H9 (cell line): ENCODE data around the gene PDE3A. TPM values are rescaled to one million over a fixed set of nuclear protein-coding genes. Genes with fewer than 3 reads are reported as not detected.

Experiments
- DNase-seq: peaks from one replicate; pipeline ENCODE4 v3.0.0-alpha.2; 2017
- H2AFZ ChIP-seq: one replicate; pipeline ENCODE4 v1.6.1; 2013; ENCODE audit warnings: mild to moderate bottlenecking, low read length, control low read depth, moderate library complexity
- H2AK5ac ChIP-seq: 2 replicates; pipeline ENCODE4 v1.6.1; 2013; ENCODE audit warnings: low read length, control low read depth, mixed read lengths; ENCODE audit not compliant: insufficient read length
- H2BK120ac ChIP-seq: one replicate; pipeline ENCODE4 v1.6.1; 2013; ENCODE audit warnings: low read depth, mild to moderate bottlenecking, low read length, control low read depth, inconsistent platforms; ENCODE audit not compliant: poor library complexity, severe bottlenecking
- H2BK12ac ChIP-seq: 2 replicates; pipeline ENCODE4 v1.6.1; 2013; ENCODE audit warnings: low read length, control low read depth, mixed read lengths, low read depth; ENCODE audit not compliant: insufficient read length
- H2BK15ac ChIP-seq: 2 replicates; pipeline ENCODE4 v1.6.1; 2013; ENCODE audit warnings: low read depth, low read length, control low read depth
- H2BK20ac ChIP-seq: one replicate; pipeline ENCODE4 v1.6.1; 2013; ENCODE audit warnings: low read depth, mild to moderate bottlenecking, low read length, control low read depth, inconsistent platforms; ENCODE audit not compliant: poor library complexity, severe bottlenecking
- H2BK5ac ChIP-seq: 2 replicates; pipeline ENCODE4 v1.6.1; 2013; ENCODE audit warnings: low read length, control low read depth, mixed read lengths; ENCODE audit not compliant: insufficient read length
- H3K14ac ChIP-seq: 2 replicates; pipeline ENCODE4 v1.6.1; 2013; ENCODE audit warnings: low read length, control low read depth; ENCODE audit not compliant: insufficient read depth
- H3K18ac ChIP-seq: 2 replicates; pipeline ENCODE4 v1.6.1; 2013; ENCODE audit warnings: low read depth, mild to moderate bottlenecking, mixed read lengths, low read length, control low read depth; ENCODE audit not compliant: insufficient read length
- H3K23ac ChIP-seq: 2 replicates; pipeline ENCODE4 v1.6.1; 2013; ENCODE audit warnings: low read length, control low read depth, mixed read lengths, low read depth; ENCODE audit not compliant: insufficient read length
- H3K23me2 ChIP-seq: 2 replicates; pipeline ENCODE4 v1.6.1; 2013; ENCODE audit warnings: low read depth, mild to moderate bottlenecking, mixed read lengths, low read length, control low read depth; ENCODE audit not compliant: insufficient read length, poor library complexity, severe bottlenecking
- H3K27ac ChIP-seq: 2 replicates; pipeline ENCODE4 v1.5.1; 2013; ENCODE audit warnings: low read length, control low read depth, mixed read lengths, low read depth; ENCODE audit not compliant: insufficient read length
- H3K27me3 ChIP-seq: 2 replicates; pipeline ENCODE4 v1.6.1; 2013; ENCODE audit warnings: low read length, control low read depth, inconsistent platforms; ENCODE audit not compliant: insufficient read depth
- H3K4ac ChIP-seq: 2 replicates; pipeline ENCODE4 v1.6.1; 2013; ENCODE audit warnings: low read depth, mild to moderate bottlenecking, control low read depth, inconsistent platforms, low read length, moderate library complexity
- H3K4me1 ChIP-seq: 2 replicates; pipeline ENCODE4 v1.6.1; 2013; ENCODE audit warnings: low read length, control low read depth, inconsistent platforms; ENCODE audit not compliant: insufficient read depth
- H3K4me2 ChIP-seq: 2 replicates; pipeline ENCODE4 v1.6.1; 2013; ENCODE audit warnings: low read length, control low read depth, mixed read lengths; ENCODE audit not compliant: insufficient read length, insufficient read depth
- H3K56ac ChIP-seq: 2 replicates; pipeline ENCODE4 v1.6.1; 2013; ENCODE audit warnings: low read depth, mild to moderate bottlenecking, mixed read lengths, low read length, control low read depth; ENCODE audit not compliant: insufficient read length
- H3K79me1 ChIP-seq: 2 replicates; pipeline ENCODE4 v1.6.1; 2013; ENCODE audit warnings: low read depth, mild to moderate bottlenecking, moderate library complexity, low read length, control low read depth, inconsistent platforms; ENCODE audit not compliant: insufficient read depth, poor library complexity, severe bottlenecking
- H3K79me2 ChIP-seq: 2 replicates; pipeline ENCODE4 v1.6.1; 2013; ENCODE audit warnings: low read length, control low read depth, inconsistent platforms; ENCODE audit not compliant: insufficient read depth
- H3K9ac ChIP-seq: 2 replicates; pipeline ENCODE4 v1.6.1; 2013; ENCODE audit warnings: low read length, control low read depth, mixed read lengths; ENCODE audit not compliant: insufficient read length; ENCODE audit errors: extremely low read depth
- H3K9me3 ChIP-seq: one replicate; pipeline ENCODE4 v1.6.1; 2013; ENCODE audit warnings: low read depth, low read length, inconsistent platforms; ENCODE audit not compliant: control insufficient read depth
- H3T11ph ChIP-seq: one replicate; pipeline ENCODE4 v1.6.1; 2013; ENCODE audit warnings: mild to moderate bottlenecking, low read length, control low read depth, inconsistent platforms
- H4K20me1 ChIP-seq: one replicate; pipeline ENCODE4 v1.6.1; 2013; ENCODE audit not compliant: control insufficient read depth, insufficient read length, insufficient read depth
- H4K5ac ChIP-seq: 2 replicates; pipeline ENCODE4 v1.6.1; 2013; ENCODE audit warnings: low read depth, mild to moderate bottlenecking, mixed read lengths, low read length, control low read depth; ENCODE audit not compliant: insufficient read length
- H4K8ac ChIP-seq: replicated peaks from 2 replicates; pipeline ENCODE4 v1.6.1; 2013; ENCODE audit warnings: low read length, control low read depth, mixed read lengths, low read depth; ENCODE audit not compliant: insufficient read length
- H4K91ac ChIP-seq: 2 replicates; pipeline ENCODE4 v1.6.1; 2013; ENCODE audit warnings: low read depth, mild to moderate bottlenecking, moderate library complexity, mixed read lengths, low read length, control low read depth; ENCODE audit not compliant: insufficient read length
- H3K27ac Mint-ChIP-seq, 3 experiments: 2 replicates in 2 of 3; 3 replicates in 1 of 3; pipeline ENCODE4 v1.8.0; 2020 to 2021; ENCODE audit warnings: mixed read lengths in 3 of 3, mild to moderate bottlenecking in 1 of 3, moderate library complexity in 1 of 3
- H3K27me3 Mint-ChIP-seq: 2 replicates; pipeline ENCODE4 v1.8.0; 2021; ENCODE audit warnings: low read depth, mild to moderate bottlenecking, moderate library complexity, mixed read lengths
- H3K36me3 Mint-ChIP-seq, 3 experiments: 2 replicates in 2 of 3; 3 replicates in 1 of 3; pipeline ENCODE4 v1.8.0; 2020 to 2021; ENCODE audit warnings: low read depth in 3 of 3, mixed read lengths in 3 of 3; ENCODE audit not compliant: insufficient read depth in 1 of 3
- H3K4me1 Mint-ChIP-seq, 2 experiments: 2 replicates each; pipeline ENCODE4 v1.8.0; 2020; ENCODE audit warnings: mixed read lengths in 2 of 2
- H3K4me3 Mint-ChIP-seq, 2 experiments: 2 replicates in 1 of 2; 3 replicates in 1 of 2; pipeline ENCODE4 v1.8.0; 2020 to 2021; ENCODE audit warnings: mild to moderate bottlenecking in 2 of 2, mixed read lengths in 2 of 2, moderate library complexity in 1 of 2
- H3K9me3 Mint-ChIP-seq, 2 experiments: 2 replicates in 1 of 2; 3 replicates in 1 of 2; pipeline ENCODE4 v1.8.0; 2020; ENCODE audit warnings: mild to moderate bottlenecking in 2 of 2, mixed read lengths in 2 of 2, moderate library complexity in 1 of 2
- CTCF ChIP-seq: fragments of 200-600 bp; sonication (generic); conservative IDR thresholded peaks from 3 replicates; pipeline ENCODE4 v1.8.0; 2021; ENCODE audit warnings: antibody characterized with exemption, mild to moderate bottlenecking
- WGBS: extraction: QIAGEN DNeasy Blood & Tissue Kit; methylation state at CpG from one replicate; pipeline ENCODE4 v1.1.7; 2013; ENCODE audit warnings: missing lambda C conversion rate, low lambda C conversion rate, mixed read lengths; ENCODE audit not compliant: insufficient read length; ENCODE audit errors: extremely low coverage; 5-methylcytosine and 5-hydroxymethylcytosine counted together
- total RNA-seq: library from RNA; stranded (reverse); gene quantifications from 2 replicates; pipeline ENCODE4 v1.2.1, GENCODE V29; 2021

Gene PDE3A
- total RNA-seq, 1 experiment from 2014 or later = 3.0 TPM

- Histone ChIP-seq H2AK5ac (no peak overlapping the region), H3K27ac (no peak overlapping the region), H3K23ac (no peak overlapping the region), H4K8ac (no peak overlapping the region), H4K5ac (no peak overlapping the region), H3K79me2 (no peaks in the 10 kb centered on the region), H2AFZ (no peak overlapping the region), H4K20me1 (no peaks in the 10 kb centered on the region), H3K4me2 (no peak overlapping the region), H2BK12ac (no peak overlapping the region), H3K18ac (no peak overlapping the region), H2BK120ac (no peak overlapping the region), H2BK5ac (no peak overlapping the region), H2BK20ac (no peak overlapping the region), H3K4me1 (peaks cover 3% of the 10 kb centered on the region; the same call in 1 of the 2 replicates), H4K91ac (no peak overlapping the region), H2BK15ac (no peak overlapping the region), H3K9ac (no peak overlapping the region), H3K14ac (no peak overlapping the region), H3K23me2 (no peaks in the 10 kb centered on the region), H3T11ph (no peak overlapping the region), H3K56ac (no peak overlapping the region), H3K4ac (no peak overlapping the region), H3K79me1 (no peaks in the 10 kb centered on the region), H3K27me3 (no peaks in the 10 kb centered on the region), H3K9me3 (no peaks in the 10 kb centered on the region)
- no peak for TF ChIP-seq CTCF
- no peak for DNase-seq
- Mint-ChIP-seq H3K27ac (no peak overlapping the region; a peak in 1 of 7 replicates), H3K9me3 (no peaks in the 10 kb centered on the region), H3K4me1 (peaks cover 19 to 30% of the 10 kb centered on the region in 2 experiments), H3K36me3 (no peaks in the 10 kb centered on the region; a peak in 2 of 7 replicates), H3K4me3 (no peak overlapping the region), H3K27me3 (no peaks in the 10 kb centered on the region)
- WGBS = no CpG with 5 or more reads among the region's 1 CpG
These were observed 121.3 kb downstream of the PDE3A start for GRCh38 chr12:20489645-20490044.
